Bone marrow (tissue), 2 donors: ENCODE data around the gene JPH3.

ENCODE experiments used
- DNase-seq, 2 donors: peaks; one replicate each; lab custom pipeline; 2025; lab: John Stamatoyannopoulos, UW

Gene JPH3

GRCh38 chr16:87741700-87742415 is 139.6 kb downstream of the JPH3 start:
- no peak for DNase-seq

GRCh38 chr16:87742781-87743490 is 140.6 kb downstream of the JPH3 start:
- DNase-seq: no peak

DNA sequence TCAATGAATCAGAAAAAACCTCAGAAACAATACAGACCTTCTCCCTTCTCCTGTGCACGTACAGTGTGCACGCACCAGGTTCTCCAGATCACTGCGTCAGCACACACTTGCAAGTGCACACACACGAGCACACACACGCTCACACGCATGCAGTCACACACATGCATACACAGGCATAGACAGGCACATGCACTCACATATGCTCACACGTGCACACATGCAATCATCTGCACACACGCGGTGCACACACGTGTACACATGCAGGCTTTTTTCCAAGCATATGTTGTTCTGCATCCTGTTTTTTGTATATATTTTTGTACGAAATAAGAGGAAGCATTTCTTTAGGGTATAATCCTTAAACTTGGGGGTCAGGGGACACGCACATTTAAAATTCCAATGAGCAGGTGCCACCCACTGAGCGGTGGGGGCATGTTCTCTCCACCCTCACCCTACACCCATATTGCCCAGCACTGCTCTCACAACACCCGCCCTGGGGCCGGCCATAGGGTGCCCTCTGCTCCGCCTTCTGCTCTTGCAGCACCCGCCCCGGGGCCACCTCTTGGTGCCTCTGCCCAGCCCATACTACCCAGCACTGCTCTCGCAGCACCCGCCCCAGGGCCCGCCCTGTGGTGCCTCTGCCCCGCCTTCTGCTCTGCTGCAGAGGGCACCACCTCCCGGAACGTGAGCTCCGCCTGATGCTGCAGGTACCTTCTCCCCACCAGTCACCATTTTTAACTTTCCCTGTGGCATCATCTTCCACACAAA is 142.6 kb downstream of the JPH3 start:
- no peak for DNase-seq

DNA sequence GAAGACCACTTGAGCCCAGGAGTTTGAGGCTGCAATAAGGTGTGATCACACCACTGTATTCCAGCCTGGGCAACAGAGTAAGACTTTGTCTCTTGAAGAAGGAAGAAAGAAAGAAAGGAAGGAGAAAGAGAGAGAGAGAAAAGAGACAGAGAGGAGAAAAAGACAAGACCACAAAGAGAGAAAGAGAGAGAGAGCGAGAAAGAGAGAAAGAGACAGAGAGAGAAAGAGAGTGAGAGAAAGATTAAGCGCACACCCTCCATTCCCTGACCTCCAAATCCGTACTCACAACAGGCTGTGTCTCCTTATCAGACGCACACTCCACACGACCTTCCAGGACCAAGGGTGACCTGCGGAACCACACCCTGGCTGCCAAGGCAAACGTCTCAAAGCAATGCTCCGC is 143.9 kb downstream of the JPH3 start:
- DNase-seq: no peak
